SKM-1 treated with dmso at 0.1 percent for 144 hours (cell line): ENCODE results near the gene EVI5.

Source experiments
- DNase-seq: peaks from one replicate; lab custom pipeline; 2025; ENCODE audit not compliant: unreplicated experiment; lab: John Stamatoyannopoulos, UW

The EVI5 gene

DNA sequence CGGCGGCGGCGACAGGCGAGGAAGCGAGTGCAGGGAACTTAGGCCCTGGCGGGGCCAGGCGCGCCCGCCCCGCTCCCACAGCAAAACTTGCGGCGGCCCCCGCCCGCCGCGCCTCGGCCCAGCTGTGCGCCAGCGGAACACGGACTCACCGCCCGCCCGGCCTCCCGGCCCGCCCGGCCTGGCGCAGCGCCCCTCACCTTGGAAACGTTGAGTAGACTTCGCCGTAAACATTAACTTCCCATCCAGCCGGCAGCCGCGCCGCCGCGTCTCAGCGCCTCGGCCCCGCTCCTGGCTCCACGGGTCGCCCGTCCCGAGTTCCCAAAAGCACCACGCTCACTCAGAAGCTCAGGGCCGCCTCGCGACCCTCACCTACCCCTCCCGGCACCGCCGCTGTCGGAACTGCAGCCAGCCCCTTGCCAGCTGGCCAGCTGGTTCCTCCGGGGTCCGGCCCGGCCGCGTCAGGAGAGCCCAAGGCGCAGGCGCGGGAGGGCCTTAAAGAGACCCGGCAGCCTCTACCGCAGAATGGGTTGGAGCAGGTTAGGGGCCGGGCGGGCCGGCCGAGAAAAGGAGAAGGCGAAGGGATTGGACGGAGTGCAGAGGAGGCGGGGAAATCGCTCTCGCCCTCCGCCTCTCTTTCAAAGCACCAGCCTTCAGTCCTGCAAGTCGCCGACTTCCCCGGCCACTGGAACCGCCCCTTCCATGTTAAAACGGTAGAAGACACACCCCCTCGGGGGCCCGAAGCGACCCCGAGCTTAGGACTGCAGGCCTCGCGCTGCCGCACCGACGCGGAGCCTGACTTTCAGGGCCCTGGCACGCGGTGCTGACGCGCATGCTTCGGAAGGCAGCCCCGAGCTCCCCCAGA is at the start of gene EVI5:
TSS of gene EVI5 (minus strand) at position 470 of the 862 bp plus-strand sequence. CDS start 48,562 bp downstream, outside the sequence.
- peak; percentile 95 for DNase-seq

DNA sequence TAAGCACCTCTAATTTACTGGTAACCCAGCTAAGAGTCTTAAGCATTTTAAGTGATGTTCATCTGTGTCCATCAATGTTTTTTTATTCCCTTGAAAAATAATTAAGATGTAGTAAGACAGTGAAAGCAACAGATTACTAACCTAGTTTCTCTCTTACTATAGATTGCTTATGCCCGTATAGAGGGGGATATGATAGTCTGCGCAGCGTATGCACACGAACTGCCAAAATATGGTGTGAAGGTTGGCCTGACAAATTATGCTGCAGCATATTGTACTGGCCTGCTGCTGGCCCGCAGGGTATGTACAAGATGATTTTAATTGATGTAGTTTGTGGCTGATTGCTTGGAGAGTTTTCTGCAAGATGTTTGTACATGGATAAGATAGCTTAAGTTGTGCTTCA is 49.7 kb upstream of the EVI5 start:
- DNase-seq = no peak

DNA sequence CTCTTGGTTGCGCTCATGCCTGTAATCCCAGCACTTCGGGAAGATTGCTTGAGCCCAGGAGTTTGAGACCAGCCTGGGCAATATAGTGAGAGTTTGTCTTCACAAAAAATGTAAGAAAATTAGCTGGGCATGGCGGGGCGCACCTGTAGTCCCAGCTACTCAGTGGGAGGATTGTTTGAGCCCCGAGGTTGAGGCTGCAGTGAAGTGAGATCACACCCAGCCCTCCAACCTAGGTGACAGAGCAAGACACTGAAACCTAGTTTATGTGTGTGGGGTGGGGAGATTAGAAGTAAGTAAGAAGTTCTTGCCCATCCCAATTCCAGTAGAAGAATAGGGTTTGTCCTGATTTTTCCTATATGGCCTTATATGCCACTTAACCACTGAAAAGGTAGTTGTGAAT is 48.9 kb upstream of the EVI5 start:
- DNase-seq = no peak

DNA sequence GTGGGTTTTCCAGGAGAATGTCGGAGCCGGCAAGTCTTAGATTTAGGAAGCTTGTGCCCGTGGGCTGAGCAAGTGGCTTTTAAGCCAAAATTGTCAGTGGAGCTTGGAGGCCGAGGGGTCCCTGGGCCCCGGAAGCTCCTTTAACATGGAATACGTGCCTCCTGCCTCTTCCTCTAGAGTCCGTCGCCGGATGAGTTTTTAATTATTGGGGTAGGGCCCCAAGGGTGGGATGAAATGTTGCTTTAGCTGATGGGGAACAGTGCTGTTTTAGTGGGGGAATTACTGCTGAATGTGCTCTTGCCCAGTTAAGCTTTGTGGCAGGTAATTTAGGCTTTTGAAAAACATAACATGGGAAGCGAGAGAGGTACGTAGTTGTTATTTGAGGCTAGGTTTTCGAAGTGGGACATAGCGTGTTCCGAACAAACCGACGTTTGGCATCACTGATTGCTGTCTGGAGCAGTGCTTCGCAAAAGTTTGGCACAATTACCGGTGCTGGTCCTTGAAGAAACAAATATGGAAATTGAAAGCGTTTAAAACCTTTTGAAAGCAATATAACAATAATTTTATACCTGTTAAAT is 47.7 kb upstream of the EVI5 start:
- no peak for DNase-seq

DNA sequence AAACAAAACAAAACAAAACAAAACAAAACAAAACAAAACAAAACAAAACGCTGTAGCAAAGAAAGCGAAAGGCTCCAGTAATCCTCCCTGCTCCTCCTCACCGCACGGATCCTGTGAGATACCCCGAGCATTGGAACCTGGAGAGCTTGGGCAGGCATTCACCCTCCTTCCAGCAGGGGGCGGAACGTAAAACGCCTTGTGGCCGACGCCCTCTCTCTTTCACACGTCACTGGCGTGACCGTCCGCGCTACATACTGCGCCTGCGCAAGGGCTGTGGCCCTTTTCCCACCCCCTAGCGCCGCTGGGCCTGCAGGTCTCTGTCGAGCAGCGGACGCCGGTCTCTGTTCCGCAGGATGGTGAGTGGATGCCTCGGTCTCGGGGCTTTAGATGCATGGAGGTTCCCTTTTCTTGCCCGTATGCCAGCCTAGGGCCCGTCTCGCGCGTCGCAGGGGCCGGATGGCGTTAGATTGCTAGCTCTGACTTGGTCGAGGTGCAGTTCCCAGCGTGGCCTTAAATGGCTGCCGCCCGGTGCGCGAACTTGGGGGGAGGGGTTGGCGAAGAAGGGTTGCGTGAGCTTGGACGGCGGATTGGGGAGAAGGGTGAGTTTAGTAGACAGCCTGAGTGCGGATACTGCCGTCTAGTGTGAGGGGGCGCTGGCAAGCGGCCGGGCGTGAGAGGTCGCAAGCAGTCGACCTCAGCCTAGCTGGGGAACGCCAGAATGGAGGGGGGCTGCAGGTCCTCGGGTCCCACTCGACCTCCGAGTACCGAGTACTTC is 47.0 kb upstream of the EVI5 start, which contains the start of gene RPL5:
TSS of gene RPL5 (plus strand) at position 279 of the 775 bp plus-strand sequence. CDS start at position 354, 75 bp downstream.
- peak; percentile 96 for DNase-seq

DNA sequence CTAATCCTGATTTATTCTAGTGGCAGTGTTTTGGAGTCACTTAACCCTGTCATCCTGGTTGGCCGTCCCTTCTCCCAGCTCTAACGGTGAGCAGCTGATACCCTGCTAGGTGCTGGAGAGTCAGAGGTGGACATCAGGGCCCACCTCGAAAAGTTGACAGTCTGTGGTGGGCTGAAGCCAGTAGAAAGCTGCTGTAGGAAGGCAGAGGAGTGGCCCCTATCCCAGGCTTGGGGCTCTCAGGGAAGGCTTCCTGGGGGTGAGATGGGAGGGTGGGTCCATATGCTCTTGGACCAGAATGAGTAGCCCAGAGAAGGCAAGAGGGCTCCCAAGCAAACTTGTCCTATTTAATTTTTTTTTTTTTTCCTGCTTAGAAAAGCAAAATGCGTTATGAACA is 46.5 kb upstream of the EVI5 start:
- no peak for DNase-seq

DNA sequence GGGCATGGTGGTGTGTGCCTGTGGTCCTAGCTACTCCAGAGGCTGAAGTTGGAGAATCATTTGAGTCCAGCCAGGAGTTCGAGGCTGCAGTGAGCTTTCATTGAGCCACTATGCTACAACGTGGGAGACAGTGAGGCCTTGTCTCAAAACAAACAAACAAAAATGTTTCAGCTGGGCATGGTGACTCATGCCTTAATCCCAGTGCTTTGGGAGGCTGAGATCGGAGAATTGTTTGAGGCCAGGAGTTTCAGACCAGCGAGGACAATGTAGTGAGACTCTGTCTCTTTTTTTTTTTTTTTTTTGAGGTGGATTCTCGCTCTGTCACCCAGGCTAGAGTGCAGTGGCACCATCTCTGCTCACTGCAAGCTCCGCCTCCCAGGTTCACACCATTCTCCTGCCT is 41.9 kb upstream of the EVI5 start:
- DNase-seq = no peak

DNA sequence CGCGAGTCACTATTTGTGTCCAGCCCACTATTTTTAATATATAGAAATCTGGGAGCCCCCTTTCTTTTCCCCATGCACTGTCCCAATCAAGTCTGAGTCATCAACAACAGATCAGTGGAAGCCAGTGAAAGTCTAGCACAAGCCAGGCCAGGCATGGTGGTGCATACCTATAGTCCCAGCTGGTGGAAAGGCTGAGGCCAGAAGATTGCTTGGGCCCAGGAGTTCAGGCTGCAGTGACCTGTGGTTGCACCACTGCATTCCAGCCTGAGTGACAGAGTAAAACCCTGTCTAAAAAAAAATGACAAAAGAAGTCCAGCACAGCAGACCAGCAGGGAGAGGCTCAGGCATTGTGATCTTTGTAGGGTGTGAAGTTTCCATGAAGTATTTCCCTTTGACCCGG is 38.0 kb upstream of the EVI5 start:
- no peak for DNase-seq

DNA sequence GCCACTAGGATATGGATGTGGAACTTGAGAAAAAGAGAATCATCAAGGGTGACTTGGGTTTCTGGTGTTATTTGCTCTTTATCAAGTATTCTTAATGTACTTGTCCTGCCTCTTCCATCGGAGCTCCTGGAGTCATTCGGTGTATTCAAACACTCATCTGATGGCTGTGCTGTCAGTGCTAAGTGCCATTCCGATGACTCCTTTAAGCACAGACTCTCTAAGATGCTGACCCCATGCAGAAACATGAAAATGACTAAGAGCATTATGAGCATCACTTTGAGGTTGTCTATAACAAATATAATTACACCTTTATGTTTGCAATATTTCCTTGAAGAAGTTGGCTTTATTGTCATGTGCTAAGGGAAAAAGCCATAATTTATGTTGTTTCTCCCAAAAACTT is 35.6 kb upstream of the EVI5 start:
- no peak for DNase-seq

DNA sequence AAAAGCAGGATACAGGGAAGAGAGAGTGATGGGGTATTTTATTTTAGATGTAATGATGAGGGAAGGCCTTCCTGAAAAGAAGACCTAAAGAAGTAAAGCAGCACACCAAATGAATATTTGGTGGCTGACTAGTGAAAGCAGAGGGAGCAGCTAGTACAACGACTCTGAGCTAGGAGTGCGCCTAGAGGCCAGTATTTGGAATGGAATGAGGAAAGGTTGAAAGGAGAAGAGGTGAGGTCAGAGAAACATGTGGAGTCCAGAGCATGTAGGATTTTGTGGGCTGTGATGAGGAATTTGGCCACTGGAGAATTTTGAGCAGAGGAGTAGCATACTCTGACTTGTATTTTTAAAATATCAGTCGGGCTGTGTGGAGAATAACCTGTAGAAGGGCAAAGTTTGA is 35.1 kb upstream of the EVI5 start:
- DNase-seq = no peak

DNA sequence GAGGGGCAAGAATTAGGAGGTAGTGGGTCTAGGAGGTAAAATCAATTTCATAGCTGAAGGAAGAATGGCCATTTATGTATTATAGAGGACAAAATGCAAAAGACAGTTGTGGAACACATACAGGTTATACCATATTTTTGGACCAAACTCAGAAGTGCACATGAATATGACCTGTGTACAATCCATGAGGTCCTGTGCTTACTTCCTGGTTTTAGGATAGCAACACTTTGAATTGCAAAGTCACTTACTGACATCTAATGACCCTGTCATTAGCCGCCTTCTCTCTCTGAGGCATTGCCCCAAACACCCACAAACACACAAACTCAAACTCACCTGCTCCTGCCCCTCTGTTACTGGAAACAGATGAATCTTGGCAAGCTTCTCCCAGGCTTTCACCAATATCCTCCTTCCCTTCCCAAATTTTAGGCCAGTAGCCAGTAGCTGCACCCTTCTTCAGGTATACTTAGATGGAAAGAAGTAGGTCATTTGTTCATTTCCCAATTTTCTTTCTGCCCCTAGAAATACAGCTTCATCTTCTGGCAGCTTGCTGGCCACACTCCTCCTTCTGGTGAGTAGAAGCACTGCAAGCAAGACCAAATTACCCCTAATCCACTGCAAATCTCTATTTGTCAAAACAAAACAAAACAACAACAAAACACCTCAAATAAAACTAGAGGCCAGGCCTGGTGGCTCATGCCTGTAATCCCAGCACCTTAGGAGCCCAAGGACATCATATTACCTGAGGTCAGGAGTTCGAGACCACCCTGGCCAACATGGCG is 33.3 kb upstream of the EVI5 start:
- peak; percentile 30 for DNase-seq

DNA sequence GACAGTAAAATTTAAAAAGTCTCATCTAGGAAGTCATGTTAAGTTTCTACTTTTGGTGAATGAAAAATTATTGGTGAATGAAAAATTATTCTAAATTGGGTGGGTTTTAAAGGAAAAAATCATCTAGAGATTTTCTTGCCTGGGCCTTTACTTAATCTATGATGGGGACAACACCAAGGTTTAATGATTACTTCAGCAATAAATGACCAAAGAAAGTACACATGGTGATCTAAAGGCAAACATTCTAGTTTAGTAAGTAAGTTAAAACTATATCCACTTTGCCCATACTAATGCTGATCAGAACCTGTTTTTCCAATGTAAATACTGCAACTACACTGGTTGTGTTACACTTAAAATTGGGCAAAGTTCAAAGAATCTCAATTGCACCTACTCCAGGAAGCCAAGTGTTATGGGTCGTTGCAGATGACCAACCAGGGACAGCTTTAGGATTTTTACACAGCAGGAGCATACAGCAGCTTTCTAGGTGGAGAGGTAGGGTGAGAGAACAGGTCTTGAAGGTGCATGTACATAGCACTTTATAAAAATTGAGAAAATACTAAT is 32.3 kb upstream of the EVI5 start:
- DNase-seq = no peak

DNA sequence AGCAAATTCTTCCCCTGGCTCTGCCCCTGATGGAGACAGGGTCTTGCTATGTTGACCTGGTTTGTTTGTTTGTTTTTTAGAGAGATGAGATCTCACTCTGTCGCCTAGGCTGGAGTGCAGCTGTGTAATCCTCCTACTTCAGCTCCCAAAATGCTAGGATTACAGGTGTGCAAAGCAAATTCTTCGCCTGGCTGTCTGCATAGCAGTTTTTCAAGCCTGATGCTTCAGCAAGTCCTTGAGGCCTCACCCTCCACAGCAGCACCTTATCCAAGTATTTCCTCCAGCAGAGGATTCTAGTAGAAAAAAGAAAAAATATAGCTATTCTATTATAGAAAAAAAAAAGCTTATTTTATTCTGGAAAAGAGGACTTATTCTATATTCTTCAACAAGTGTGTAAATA is 31.8 kb upstream of the EVI5 start:
- no peak for DNase-seq

DNA sequence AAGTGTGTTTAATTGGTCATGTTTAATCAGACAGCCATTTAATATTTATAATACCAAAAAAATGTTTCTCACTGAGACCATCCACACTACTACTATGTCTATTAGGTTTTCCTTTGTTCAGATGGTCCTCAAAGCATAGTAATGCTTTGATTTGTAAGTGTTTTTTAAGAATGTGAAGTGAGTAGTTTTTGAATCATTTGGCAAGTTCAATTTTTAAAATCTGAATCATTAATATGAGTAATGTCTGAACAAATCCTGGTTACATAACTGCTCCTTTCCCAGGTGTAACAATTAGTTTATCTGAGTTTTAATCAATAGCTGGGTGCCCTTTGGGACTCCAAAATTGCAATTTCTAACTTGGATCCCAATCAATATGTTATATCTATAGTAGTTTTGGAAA is 23.5 kb upstream of the EVI5 start:
- no peak for DNase-seq

DNA sequence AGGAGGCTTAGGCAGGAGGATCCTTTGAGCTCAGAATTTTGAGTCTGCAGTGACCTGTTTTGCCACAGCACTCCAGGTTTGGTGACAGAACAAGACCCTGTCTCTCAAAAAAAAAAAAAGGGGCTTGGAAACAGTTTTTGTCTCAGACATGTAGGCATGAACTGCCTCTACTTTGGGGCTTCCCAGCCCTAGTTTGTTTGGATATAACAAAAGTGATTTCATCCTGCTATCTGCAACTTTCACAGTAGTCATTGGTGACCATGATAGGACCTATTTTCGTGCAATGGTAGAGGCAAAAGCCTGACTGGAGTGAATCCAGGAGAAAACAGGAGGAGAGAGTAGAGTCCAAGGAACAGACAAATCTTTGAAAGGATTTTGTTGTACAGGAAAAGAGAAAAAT is 20.3 kb upstream of the EVI5 start:
- DNase-seq = no peak

DNA sequence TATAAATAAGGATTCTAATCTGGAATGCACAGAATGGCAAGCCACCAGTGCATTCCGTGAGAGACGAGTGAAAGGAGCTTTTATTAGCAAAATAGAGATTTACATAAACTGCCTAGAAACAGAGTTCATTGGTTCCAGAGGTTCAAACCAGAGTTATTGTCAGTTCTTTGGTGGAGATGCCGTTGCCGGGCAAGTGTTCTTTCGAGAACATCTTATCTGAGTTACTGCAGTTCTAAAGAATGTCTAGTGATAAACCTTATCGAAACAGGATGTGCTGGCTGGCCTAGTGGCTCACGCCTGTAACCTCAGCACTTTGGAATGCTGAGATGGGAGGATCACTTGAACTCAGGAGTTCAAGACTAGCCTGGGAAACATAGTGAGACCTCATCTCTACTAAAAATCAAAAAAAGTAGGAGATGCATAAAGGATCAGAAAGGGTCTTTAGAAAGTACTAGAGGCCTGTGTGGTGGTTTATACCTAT is 19.9 kb upstream of the EVI5 start:
- no peak for DNase-seq

DNA sequence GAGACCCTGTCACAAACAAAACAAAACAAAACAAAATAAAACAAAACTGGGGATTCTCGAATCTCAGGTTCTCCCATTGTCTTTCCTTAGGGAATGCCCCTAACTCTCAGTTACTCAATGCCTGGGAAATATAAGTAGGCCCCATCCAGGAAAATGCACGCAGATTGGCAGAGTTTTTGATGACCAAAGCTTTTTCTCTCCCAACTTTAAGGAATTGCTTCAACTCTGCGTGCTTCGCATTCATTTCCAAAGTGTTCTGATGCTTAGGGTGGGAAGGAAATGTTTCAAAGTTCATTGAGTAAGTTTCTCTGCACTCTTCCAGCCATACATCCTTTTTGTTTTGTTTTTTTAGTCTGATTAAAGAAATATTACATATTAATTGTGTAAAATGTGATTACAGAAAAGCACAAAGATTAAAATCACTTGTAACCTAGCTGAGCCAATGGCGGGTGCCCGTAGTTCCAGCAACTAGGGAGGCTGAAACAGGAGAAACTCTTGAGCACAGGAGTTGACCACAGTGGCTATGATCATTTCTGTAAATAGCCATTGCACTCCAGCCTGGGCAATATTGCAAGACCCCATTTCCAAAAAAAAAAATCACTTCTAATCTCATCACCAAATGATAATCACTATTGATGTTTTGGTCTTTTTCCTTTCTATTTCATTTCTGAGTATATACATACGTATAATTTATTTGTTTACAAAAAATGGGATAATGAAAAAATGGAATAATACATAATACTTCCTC is 18.4 kb upstream of the EVI5 start:
- DNase-seq = no peak

DNA sequence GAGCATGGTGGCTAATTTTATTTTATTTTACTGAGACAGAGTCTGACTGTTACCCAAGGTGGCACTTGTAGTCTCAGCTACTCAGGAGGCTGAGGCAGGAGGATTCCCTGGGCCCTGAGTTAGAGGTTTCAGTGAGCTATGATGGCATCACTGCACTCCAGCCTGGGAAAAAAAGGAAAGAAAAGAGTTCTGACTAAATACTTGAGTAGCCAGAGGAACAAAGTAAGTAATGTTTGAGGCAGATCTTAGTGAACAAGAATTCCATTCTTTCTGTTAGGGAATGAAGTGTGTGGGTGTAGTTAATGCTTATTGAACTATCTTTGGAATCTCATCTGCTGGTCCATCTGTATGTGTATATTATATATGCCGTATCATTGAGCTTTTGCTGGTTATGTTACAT is 13.1 kb upstream of the EVI5 start:
- no peak for DNase-seq

DNA sequence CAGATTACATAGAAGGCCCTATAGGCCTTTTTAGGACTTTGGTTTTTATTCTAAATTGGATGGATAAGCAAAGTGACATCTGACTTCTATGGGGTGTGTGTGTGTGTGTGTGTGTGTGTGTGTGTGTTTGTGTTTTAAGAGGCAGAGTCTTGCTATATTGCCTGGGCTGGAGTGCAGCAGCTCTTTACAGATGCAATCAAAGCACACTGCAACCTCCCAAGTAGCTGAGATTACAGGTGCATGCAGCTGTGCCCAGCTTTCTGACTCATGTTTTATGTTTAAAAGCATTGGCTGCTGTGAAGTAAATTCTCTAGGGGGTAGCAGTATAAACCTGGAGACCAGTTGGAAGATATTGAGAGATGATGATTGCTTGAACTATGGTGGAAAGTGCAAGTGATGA is 12.4 kb upstream of the EVI5 start:
- DNase-seq = no peak

DNA sequence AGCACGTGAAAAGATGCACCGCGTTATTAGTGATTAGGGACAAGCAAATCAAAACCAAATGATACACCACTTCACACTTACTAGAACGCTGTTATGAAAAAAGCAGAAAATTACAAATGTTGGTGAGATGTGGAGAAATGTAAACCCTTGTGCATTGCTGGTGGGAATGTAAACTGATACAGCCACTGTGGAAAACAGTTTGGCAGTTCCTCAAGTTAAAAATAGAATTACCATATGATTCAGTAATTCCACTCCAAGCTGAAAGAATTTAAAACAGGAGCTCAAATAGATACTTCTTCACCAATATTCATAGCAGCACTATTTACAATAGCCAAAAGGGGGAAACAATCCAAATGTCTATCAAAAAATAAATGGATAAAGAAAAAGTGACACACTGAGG is 10.3 kb upstream of the EVI5 start:
- DNase-seq = no peak
